ENCODE results near the gene FAAP20. TPM values are rescaled to one million over a fixed set of nuclear protein-coding genes. Genes with fewer than 3 reads are reported as not detected.

Gene FAAP20
- total RNA-seq, 1 experiment from 2014 or later, result 133 TPM

DNA sequence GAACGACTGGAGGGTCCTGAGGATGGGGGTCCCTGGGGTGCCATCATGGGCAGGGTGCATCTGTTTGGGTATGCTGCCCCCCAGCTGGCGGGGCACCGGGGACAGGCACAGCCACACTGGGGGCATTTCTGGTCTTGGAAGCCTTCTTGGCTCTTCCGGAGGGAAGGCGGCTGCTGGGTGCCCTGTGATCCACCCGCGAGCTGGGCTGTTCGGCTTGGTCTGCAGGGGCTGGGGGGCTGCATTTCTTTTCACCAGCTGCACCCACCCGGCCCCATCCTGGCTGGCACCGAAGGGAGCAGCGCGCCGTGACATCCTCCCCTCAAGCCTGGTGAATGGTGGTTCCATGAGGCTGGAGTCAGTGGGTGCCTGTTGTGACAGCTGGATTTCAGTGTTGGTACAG, 12.2 kb downstream of the FAAP20 start (continued):
- TF ChIP-seq ELF4 (CRISPR knock-in tag; IDR thresholded peaks at IDR 0.05; ENCODE audit: low read depth) (no peak), NFYB (CRISPR knock-in tag; conservative IDR thresholded peaks at IDR 0.05; ENCODE audit: low read depth) (no peak)

DNA sequence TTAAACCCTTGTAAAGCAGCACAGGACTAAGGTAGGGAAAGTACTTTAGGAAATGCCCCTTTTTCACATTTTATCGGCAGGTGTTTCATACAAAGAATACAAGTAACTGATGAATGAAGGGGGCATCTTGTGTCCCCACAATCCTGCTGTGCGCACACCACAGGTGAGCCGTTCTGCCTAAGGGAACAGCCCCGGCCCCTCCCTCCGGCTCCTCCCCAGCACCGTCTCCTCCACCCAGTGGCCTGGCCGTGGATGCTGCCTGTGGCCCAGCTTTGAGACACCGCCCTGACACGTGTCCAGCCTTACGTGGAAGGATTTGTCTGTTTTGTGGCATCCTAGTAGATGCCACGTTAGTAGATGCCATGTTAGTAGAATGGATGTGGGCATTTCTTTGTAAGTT, 12.8 kb downstream of the FAAP20 start:
- Mint-ChIP-seq H3K9me3 (no peaks in the 10 kb centered on the region), H3K27me3 (ENCODE audit: low read depth) (no peaks in the 10 kb centered on the region), H3K4me3 (no peak overlapping the region), H3K4me1 (no peaks in the 10 kb centered on the region), H3K36me3 (peaks cover 23% of the 10 kb centered on the region), H3K27ac (no peak overlapping the region)
- TF ChIP-seq PRDM15 (CRISPR knock-in tag; IDR thresholded peaks at IDR 0.05) (no peak), HMGXB4 (CRISPR knock-in tag; IDR thresholded peaks at IDR 0.05) (no peak), MXD4 (CRISPR knock-in tag; IDR thresholded peaks at IDR 0.05; ENCODE audit: borderline replicate concordance) (no peak)
- ATAC-seq (no peak), DNase-seq (ENCODE audit: low spot score) (no peak)
- POLR2A ChIA-PET, result no interaction called here
- CTCF ChIA-PET, result no interaction called here

DNA sequence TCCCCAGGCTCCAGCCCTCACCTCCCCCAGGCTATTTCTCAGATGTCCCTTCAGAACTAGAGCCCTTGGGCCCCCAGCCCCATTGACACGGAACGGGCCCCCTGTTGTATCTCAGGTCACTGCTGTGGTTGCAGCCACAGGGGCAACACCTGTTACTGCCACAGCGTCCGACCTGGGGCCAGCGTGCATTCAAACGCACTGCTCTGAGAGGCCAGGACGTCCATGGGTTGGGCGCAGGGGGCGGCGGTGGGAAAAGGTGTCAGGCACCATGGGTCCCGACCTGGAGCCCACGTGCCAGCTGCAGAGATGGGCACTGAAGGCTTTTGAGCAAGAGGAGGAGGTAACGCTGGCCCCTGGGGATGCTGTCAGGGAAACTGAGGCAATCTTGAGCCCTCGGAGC, 13.3 kb downstream of the FAAP20 start:
- Mint-ChIP-seq H3K4me3 (no peak overlapping the region), H3K9me3 (no peaks in the 10 kb centered on the region), H3K4me1 (no peaks in the 10 kb centered on the region), H3K36me3 (peaks cover 21% of the 10 kb centered on the region), H3K27ac (no peak overlapping the region), H3K27me3 (ENCODE audit: low read depth) (no peaks in the 10 kb centered on the region)
- ChIA-PET CTCF (no interaction called here), POLR2A (no interaction called here)
- no peak for TF ChIP-seq MXD4 (CRISPR knock-in tag; IDR thresholded peaks at IDR 0.05; ENCODE audit: borderline replicate concordance)
- TF ChIP-seq JAZF1 (CRISPR knock-in tag; IDR thresholded peaks at IDR 0.05), result no peak
- no peak for TF ChIP-seq ZNF396 (CRISPR knock-in tag; IDR thresholded peaks at IDR 0.05; ENCODE audit: borderline replicate concordance)
- no peak for TF ChIP-seq SMAD4 (CRISPR knock-in tag; IDR thresholded peaks at IDR 0.05)
- TF ChIP-seq ATF2 (CRISPR knock-in tag; IDR thresholded peaks at IDR 0.05; ENCODE audit: borderline replicate concordance, low read depth), result no peak
- no peak for DNase-seq (ENCODE audit: low spot score)
- ATAC-seq, result no peak

DNA sequence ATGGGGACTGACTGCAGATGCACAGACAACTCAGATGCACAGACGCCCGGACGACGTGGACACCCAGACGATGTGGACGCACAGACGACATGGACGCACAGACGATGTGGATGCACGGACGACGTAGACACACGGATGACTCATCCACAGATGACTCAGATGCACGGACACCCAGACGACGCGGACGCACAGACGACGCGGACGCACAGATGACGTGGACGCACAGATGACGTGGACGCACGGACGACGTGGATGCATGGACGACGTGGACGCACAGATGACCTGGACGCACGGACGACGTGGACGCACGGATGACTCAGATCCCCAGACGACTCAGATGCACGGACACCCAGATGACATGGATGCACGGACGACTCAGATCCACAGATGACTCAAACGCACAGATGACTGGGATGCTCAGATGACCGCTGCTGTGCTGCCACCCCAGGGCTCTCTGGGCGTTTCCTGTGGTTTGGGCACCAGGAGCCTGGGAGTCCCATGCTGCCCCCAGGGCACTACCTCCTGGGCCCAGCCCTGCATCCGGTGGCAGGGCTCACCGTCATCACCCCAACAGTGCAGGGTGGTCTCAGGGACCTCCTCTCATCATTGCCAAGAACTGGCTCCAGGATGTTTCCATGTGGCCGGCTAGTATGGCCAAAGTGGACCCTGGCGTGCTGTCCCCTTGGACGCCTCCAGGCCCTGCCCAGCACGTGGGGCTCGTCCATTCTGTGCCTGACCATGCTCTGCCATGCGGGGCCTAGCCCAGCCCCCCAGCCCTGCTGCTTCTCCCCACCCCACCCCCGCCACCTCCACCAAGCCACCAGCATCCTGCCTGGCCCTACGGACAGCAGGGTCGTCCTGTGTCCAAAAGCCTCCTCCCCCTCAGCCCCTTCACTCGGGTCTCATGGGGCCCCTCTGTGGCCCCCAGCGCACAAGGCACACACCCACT, 14.0 kb downstream of the FAAP20 start:
- Mint-ChIP-seq H3K4me1 (no peaks in the 10 kb centered on the region), H3K27me3 (ENCODE audit: low read depth) (no peaks in the 10 kb centered on the region), H3K36me3 (peaks cover 22% of the 10 kb centered on the region), H3K27ac (no peak overlapping the region), H3K9me3 (no peaks in the 10 kb centered on the region), H3K4me3 (no peak overlapping the region)
- DNase-seq (ENCODE audit: low spot score) (no peak), ATAC-seq (no peak)
- POLR2A ChIA-PET, result no interaction called here
- CTCF ChIA-PET, result no interaction called here
- TF ChIP-seq OVOL2 (CRISPR knock-in tag; IDR thresholded peaks at IDR 0.05; ENCODE audit: borderline replicate concordance) (no peak), ESRRA (CRISPR knock-in tag; IDR thresholded peaks at IDR 0.05; ENCODE audit: borderline replicate concordance) (no peak), NFYB (CRISPR knock-in tag; conservative IDR thresholded peaks at IDR 0.05; ENCODE audit: low read depth) (no peak), IRF2 (CRISPR knock-in tag; IDR thresholded peaks at IDR 0.05; ENCODE audit: borderline replicate concordance, low read depth) (no peak), TCF7 (CRISPR knock-in tag; IDR thresholded peaks at IDR 0.05; ENCODE audit: low read depth) (no peak), CREB1 (CRISPR knock-in tag; IDR thresholded peaks at IDR 0.05) (no peak), FOXK1 (CRISPR knock-in tag; IDR thresholded peaks at IDR 0.05) (no peak)
- TF ChIP-seq, protein P1, sequence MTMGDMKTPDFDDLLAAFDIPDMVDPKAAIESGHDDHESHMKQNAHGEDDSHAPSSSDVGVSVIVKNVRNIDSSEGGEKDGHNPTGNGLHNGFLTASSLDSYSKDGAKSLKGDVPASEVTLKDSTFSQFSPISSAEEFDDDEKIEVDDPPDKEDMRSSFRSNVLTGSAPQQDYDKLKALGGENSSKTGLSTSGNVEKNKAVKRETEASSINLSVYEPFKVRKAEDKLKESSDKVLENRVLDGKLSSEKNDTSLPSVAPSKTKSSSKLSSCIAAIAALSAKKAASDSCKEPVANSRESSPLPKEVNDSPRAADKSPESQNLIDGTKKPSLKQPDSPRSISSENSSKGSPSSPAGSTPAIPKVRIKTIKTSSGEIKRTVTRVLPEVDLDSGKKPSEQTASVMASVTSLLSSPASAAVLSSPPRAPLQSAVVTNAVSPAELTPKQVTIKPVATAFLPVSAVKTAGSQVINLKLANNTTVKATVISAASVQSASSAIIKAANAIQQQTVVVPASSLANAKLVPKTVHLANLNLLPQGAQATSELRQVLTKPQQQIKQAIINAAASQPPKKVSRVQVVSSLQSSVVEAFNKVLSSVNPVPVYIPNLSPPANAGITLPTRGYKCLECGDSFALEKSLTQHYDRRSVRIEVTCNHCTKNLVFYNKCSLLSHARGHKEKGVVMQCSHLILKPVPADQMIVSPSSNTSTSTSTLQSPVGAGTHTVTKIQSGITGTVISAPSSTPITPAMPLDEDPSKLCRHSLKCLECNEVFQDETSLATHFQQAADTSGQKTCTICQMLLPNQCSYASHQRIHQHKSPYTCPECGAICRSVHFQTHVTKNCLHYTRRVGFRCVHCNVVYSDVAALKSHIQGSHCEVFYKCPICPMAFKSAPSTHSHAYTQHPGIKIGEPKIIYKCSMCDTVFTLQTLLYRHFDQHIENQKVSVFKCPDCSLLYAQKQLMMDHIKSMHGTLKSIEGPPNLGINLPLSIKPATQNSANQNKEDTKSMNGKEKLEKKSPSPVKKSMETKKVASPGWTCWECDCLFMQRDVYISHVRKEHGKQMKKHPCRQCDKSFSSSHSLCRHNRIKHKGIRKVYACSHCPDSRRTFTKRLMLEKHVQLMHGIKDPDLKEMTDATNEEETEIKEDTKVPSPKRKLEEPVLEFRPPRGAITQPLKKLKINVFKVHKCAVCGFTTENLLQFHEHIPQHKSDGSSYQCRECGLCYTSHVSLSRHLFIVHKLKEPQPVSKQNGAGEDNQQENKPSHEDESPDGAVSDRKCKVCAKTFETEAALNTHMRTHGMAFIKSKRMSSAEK (CRISPR knock-in tag; IDR thresholded peaks at IDR 0.05; ENCODE audit: borderline replicate concordance), result no peak

Measured in WTC11 (cell line).